GM21367 (cell line): ENCODE measurements around the gene IGSF21.

ENCODE experiments used
- ATAC-seq: cut with Tn5 transposase; IDR thresholded peaks from one replicate; pipeline ENCODE4 v1.9.1; 2021; ENCODE audit not compliant: unreplicated experiment

The IGSF21 gene

GRCh38 chr1:18118491-18118890 is 10.9 kb downstream of the IGSF21 start:
- ATAC-seq: no peak

- ATAC-seq: no peak
Observed at GRCh38 chr1:18119289-18119688, 11.7 kb downstream of the IGSF21 start.

GRCh38 chr1:18119771-18120377 is 12.3 kb downstream of the IGSF21 start:
- ATAC-seq: no peak

GRCh38 chr1:18120638-18121037 is 13.0 kb downstream of the IGSF21 start:
- no peak for ATAC-seq

- no peak for ATAC-seq
Observed at GRCh38 chr1:18121072-18121820, 13.6 kb downstream of the IGSF21 start.

GRCh38 chr1:18123467-18123992 is 15.9 kb downstream of the IGSF21 start:
- ATAC-seq: no peak

- no peak for ATAC-seq
Observed at GRCh38 chr1:18124977-18125376, 17.4 kb downstream of the IGSF21 start.

- ATAC-seq: no peak
Observed at GRCh38 chr1:18126616-18127015, 19.0 kb downstream of the IGSF21 start.

- ATAC-seq: no peak
Observed at GRCh38 chr1:18128298-18128697, 20.7 kb downstream of the IGSF21 start.

GRCh38 chr1:18130356-18130755 is 22.8 kb downstream of the IGSF21 start:
- no peak for ATAC-seq

- ATAC-seq: no peak
Observed at GRCh38 chr1:18132022-18132710, 24.6 kb downstream of the IGSF21 start.

- ATAC-seq: no peak
Observed at GRCh38 chr1:18132711-18133541, 25.3 kb downstream of the IGSF21 start.

GRCh38 chr1:18134324-18135046 is 26.9 kb downstream of the IGSF21 start:
- no peak for ATAC-seq

GRCh38 chr1:18137759-18138345 is 30.3 kb downstream of the IGSF21 start:
- no peak for ATAC-seq

GRCh38 chr1:18139198-18139981 is 31.8 kb downstream of the IGSF21 start:
- ATAC-seq: no peak

GRCh38 chr1:18140411-18140810 is 32.8 kb downstream of the IGSF21 start:
- no peak for ATAC-seq

- no peak for ATAC-seq
Observed at GRCh38 chr1:18141661-18142060, 34.1 kb downstream of the IGSF21 start.

GRCh38 chr1:18142471-18142870 is 34.9 kb downstream of the IGSF21 start:
- no peak for ATAC-seq

- ATAC-seq: no peak
Observed at GRCh38 chr1:18142969-18143368, 35.4 kb downstream of the IGSF21 start.
